H9 (cell line): Measurements from ENCODE around the gene LRRC8B. TPM values are rescaled to one million over a fixed set of nuclear protein-coding genes. Genes with fewer than 3 reads are reported as not detected.

Experiments used
- DNase-seq: peaks from one replicate; pipeline ENCODE4 v3.0.0-alpha.2; 2017
- H2AFZ ChIP-seq: one replicate; pipeline ENCODE4 v1.6.1; 2013; ENCODE audit warnings: mild to moderate bottlenecking, low read length, control low read depth, moderate library complexity
- H2AK5ac ChIP-seq: 2 replicates; pipeline ENCODE4 v1.6.1; 2013; ENCODE audit warnings: low read length, control low read depth, mixed read lengths; ENCODE audit not compliant: insufficient read length
- H2BK120ac ChIP-seq: one replicate; pipeline ENCODE4 v1.6.1; 2013; ENCODE audit warnings: low read depth, mild to moderate bottlenecking, low read length, control low read depth, inconsistent platforms; ENCODE audit not compliant: poor library complexity, severe bottlenecking
- H2BK12ac ChIP-seq: 2 replicates; pipeline ENCODE4 v1.6.1; 2013; ENCODE audit warnings: low read length, control low read depth, mixed read lengths, low read depth; ENCODE audit not compliant: insufficient read length
- H2BK15ac ChIP-seq: 2 replicates; pipeline ENCODE4 v1.6.1; 2013; ENCODE audit warnings: low read depth, low read length, control low read depth
- H2BK20ac ChIP-seq: one replicate; pipeline ENCODE4 v1.6.1; 2013; ENCODE audit warnings: low read depth, mild to moderate bottlenecking, low read length, control low read depth, inconsistent platforms; ENCODE audit not compliant: poor library complexity, severe bottlenecking
- H2BK5ac ChIP-seq: 2 replicates; pipeline ENCODE4 v1.6.1; 2013; ENCODE audit warnings: low read length, control low read depth, mixed read lengths; ENCODE audit not compliant: insufficient read length
- H3K14ac ChIP-seq: 2 replicates; pipeline ENCODE4 v1.6.1; 2013; ENCODE audit warnings: low read length, control low read depth; ENCODE audit not compliant: insufficient read depth
- H3K18ac ChIP-seq: 2 replicates; pipeline ENCODE4 v1.6.1; 2013; ENCODE audit warnings: low read depth, mild to moderate bottlenecking, mixed read lengths, low read length, control low read depth; ENCODE audit not compliant: insufficient read length
- H3K23ac ChIP-seq: 2 replicates; pipeline ENCODE4 v1.6.1; 2013; ENCODE audit warnings: low read length, control low read depth, mixed read lengths, low read depth; ENCODE audit not compliant: insufficient read length
- H3K23me2 ChIP-seq: 2 replicates; pipeline ENCODE4 v1.6.1; 2013; ENCODE audit warnings: low read depth, mild to moderate bottlenecking, mixed read lengths, low read length, control low read depth; ENCODE audit not compliant: insufficient read length, poor library complexity, severe bottlenecking
- H3K27ac ChIP-seq: 2 replicates; pipeline ENCODE4 v1.5.1; 2013; ENCODE audit warnings: low read length, control low read depth, mixed read lengths, low read depth; ENCODE audit not compliant: insufficient read length
- H3K27me3 ChIP-seq: 2 replicates; pipeline ENCODE4 v1.6.1; 2013; ENCODE audit warnings: low read length, control low read depth, inconsistent platforms; ENCODE audit not compliant: insufficient read depth
- H3K4ac ChIP-seq: 2 replicates; pipeline ENCODE4 v1.6.1; 2013; ENCODE audit warnings: low read depth, mild to moderate bottlenecking, control low read depth, inconsistent platforms, low read length, moderate library complexity
- H3K4me1 ChIP-seq: 2 replicates; pipeline ENCODE4 v1.6.1; 2013; ENCODE audit warnings: low read length, control low read depth, inconsistent platforms; ENCODE audit not compliant: insufficient read depth
- H3K4me2 ChIP-seq: 2 replicates; pipeline ENCODE4 v1.6.1; 2013; ENCODE audit warnings: low read length, control low read depth, mixed read lengths; ENCODE audit not compliant: insufficient read length, insufficient read depth
- H3K56ac ChIP-seq: 2 replicates; pipeline ENCODE4 v1.6.1; 2013; ENCODE audit warnings: low read depth, mild to moderate bottlenecking, mixed read lengths, low read length, control low read depth; ENCODE audit not compliant: insufficient read length
- H3K79me1 ChIP-seq: 2 replicates; pipeline ENCODE4 v1.6.1; 2013; ENCODE audit warnings: low read depth, mild to moderate bottlenecking, moderate library complexity, low read length, control low read depth, inconsistent platforms; ENCODE audit not compliant: insufficient read depth, poor library complexity, severe bottlenecking
- H3K79me2 ChIP-seq: 2 replicates; pipeline ENCODE4 v1.6.1; 2013; ENCODE audit warnings: low read length, control low read depth, inconsistent platforms; ENCODE audit not compliant: insufficient read depth
- H3K9ac ChIP-seq: 2 replicates; pipeline ENCODE4 v1.6.1; 2013; ENCODE audit warnings: low read length, control low read depth, mixed read lengths; ENCODE audit not compliant: insufficient read length; ENCODE audit errors: extremely low read depth
- H3K9me3 ChIP-seq: one replicate; pipeline ENCODE4 v1.6.1; 2013; ENCODE audit warnings: low read depth, low read length, inconsistent platforms; ENCODE audit not compliant: control insufficient read depth
- H3T11ph ChIP-seq: one replicate; pipeline ENCODE4 v1.6.1; 2013; ENCODE audit warnings: mild to moderate bottlenecking, low read length, control low read depth, inconsistent platforms
- H4K20me1 ChIP-seq: one replicate; pipeline ENCODE4 v1.6.1; 2013; ENCODE audit not compliant: control insufficient read depth, insufficient read length, insufficient read depth
- H4K5ac ChIP-seq: 2 replicates; pipeline ENCODE4 v1.6.1; 2013; ENCODE audit warnings: low read depth, mild to moderate bottlenecking, mixed read lengths, low read length, control low read depth; ENCODE audit not compliant: insufficient read length
- H4K8ac ChIP-seq: replicated peaks from 2 replicates; pipeline ENCODE4 v1.6.1; 2013; ENCODE audit warnings: low read length, control low read depth, mixed read lengths, low read depth; ENCODE audit not compliant: insufficient read length
- H4K91ac ChIP-seq: 2 replicates; pipeline ENCODE4 v1.6.1; 2013; ENCODE audit warnings: low read depth, mild to moderate bottlenecking, moderate library complexity, mixed read lengths, low read length, control low read depth; ENCODE audit not compliant: insufficient read length
- H3K27ac Mint-ChIP-seq, 3 experiments: 2 replicates in 2 of 3; 3 replicates in 1 of 3; pipeline ENCODE4 v1.8.0; 2020 to 2021; ENCODE audit warnings: mixed read lengths in 3 of 3, mild to moderate bottlenecking in 1 of 3, moderate library complexity in 1 of 3
- H3K27me3 Mint-ChIP-seq: 2 replicates; pipeline ENCODE4 v1.8.0; 2021; ENCODE audit warnings: low read depth, mild to moderate bottlenecking, moderate library complexity, mixed read lengths
- H3K36me3 Mint-ChIP-seq, 3 experiments: 2 replicates in 2 of 3; 3 replicates in 1 of 3; pipeline ENCODE4 v1.8.0; 2020 to 2021; ENCODE audit warnings: low read depth in 3 of 3, mixed read lengths in 3 of 3; ENCODE audit not compliant: insufficient read depth in 1 of 3
- H3K4me1 Mint-ChIP-seq, 2 experiments: 2 replicates each; pipeline ENCODE4 v1.8.0; 2020; ENCODE audit warnings: mixed read lengths in 2 of 2
- H3K4me3 Mint-ChIP-seq, 2 experiments: 2 replicates in 1 of 2; 3 replicates in 1 of 2; pipeline ENCODE4 v1.8.0; 2020 to 2021; ENCODE audit warnings: mild to moderate bottlenecking in 2 of 2, mixed read lengths in 2 of 2, moderate library complexity in 1 of 2
- H3K9me3 Mint-ChIP-seq, 2 experiments: 2 replicates in 1 of 2; 3 replicates in 1 of 2; pipeline ENCODE4 v1.8.0; 2020; ENCODE audit warnings: mild to moderate bottlenecking in 2 of 2, mixed read lengths in 2 of 2, moderate library complexity in 1 of 2
- WGBS: extraction: QIAGEN DNeasy Blood & Tissue Kit; methylation state at CpG from one replicate; pipeline ENCODE4 v1.1.7; 2013; ENCODE audit warnings: missing lambda C conversion rate, low lambda C conversion rate, mixed read lengths; ENCODE audit not compliant: insufficient read length; ENCODE audit errors: extremely low coverage; 5-methylcytosine and 5-hydroxymethylcytosine counted together
- total RNA-seq: library from RNA; stranded (reverse); gene quantifications from 2 replicates; pipeline ENCODE4 v1.2.1, GENCODE V29; 2021
- TF ChIP-seq, protein P1 (sequence below): fragments of 200-600 bp; sonication (generic); conservative IDR thresholded peaks from 3 replicates; pipeline ENCODE4 v1.8.0; 2021; ENCODE audit warnings: antibody characterized with exemption, mild to moderate bottlenecking

The LRRC8B gene
- total RNA-seq, 1 experiment from 2014 or later, result 33.2 TPM

DNA sequence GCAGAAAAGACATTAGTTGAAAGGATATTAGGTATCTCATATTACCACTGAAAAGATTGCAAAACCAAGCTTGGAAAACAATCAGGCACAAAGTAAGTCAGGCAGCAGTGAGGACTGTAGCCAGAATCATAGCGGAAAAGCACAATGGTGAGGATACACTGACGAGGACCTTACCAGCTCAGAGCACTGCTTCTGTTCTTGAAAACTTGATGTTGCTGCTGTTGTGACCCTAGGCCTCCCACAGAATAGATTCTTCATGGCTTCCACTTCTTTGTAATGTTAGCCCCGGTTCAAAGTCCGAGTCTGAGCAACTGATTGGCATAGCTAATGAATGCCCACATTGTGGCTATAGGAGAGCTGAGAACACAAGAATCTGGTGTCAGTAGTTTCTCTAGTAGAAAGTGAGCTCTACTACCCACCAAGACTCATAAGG, 63.1 kb downstream of the LRRC8B start:
- Histone ChIP-seq H3K79me1 (no peaks in the 10 kb centered on the region), H3K14ac (no peak overlapping the region), H3K23ac (no peak overlapping the region), H2AFZ (no peak overlapping the region), H3K27ac (no peak overlapping the region), H3K18ac (no peak overlapping the region), H4K5ac (no peak overlapping the region), H3K4me2 (no peak overlapping the region), H4K20me1 (no peaks in the 10 kb centered on the region), H3K79me2 (no peaks in the 10 kb centered on the region), H3K56ac (no peak overlapping the region), H2AK5ac (no peak overlapping the region), H3T11ph (no peak overlapping the region), H3K4ac (no peak overlapping the region), H4K8ac (no peak overlapping the region), H2BK12ac (no peak overlapping the region), H2BK15ac (no peak overlapping the region), H3K9ac (no peak overlapping the region), H2BK5ac (no peak overlapping the region), H3K23me2 (no peaks in the 10 kb centered on the region), H3K27me3 (no peaks in the 10 kb centered on the region), H2BK20ac (no peak overlapping the region), H2BK120ac (no peak overlapping the region), H3K4me1 (peaks cover 2% of the 10 kb centered on the region; the same call in 1 of the 2 replicates), H3K9me3 (no peaks in the 10 kb centered on the region), H4K91ac (no peak overlapping the region)
- Mint-ChIP-seq H3K27ac (peak overlapping the region in 2 of 3 experiments; percentile 16 to 37; a peak in 3 of 7 replicates), H3K36me3 (peaks cover 3 to 28% (median 26%) of the 10 kb centered on the region in 3 experiments; a peak in 6 of 7 replicates), H3K4me3 (no peak overlapping the region), H3K27me3 (no peaks in the 10 kb centered on the region), H3K9me3 (no peaks in the 10 kb centered on the region), H3K4me1 (peaks cover 36 to 41% of the 10 kb centered on the region in 2 experiments)
- DNase-seq, result no peak
- no CpG with 5 or more reads among the region's 4 CpGs for WGBS
- TF ChIP-seq, protein P1, sequence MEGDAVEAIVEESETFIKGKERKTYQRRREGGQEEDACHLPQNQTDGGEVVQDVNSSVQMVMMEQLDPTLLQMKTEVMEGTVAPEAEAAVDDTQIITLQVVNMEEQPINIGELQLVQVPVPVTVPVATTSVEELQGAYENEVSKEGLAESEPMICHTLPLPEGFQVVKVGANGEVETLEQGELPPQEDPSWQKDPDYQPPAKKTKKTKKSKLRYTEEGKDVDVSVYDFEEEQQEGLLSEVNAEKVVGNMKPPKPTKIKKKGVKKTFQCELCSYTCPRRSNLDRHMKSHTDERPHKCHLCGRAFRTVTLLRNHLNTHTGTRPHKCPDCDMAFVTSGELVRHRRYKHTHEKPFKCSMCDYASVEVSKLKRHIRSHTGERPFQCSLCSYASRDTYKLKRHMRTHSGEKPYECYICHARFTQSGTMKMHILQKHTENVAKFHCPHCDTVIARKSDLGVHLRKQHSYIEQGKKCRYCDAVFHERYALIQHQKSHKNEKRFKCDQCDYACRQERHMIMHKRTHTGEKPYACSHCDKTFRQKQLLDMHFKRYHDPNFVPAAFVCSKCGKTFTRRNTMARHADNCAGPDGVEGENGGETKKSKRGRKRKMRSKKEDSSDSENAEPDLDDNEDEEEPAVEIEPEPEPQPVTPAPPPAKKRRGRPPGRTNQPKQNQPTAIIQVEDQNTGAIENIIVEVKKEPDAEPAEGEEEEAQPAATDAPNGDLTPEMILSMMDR, result no peak
